ENCODE measurements around the gene CCNC.
A peak's percentile ranks its signal among the peaks of the same experiment; 100 is the strongest.

CCNC gene

GRCh38 chr6:99568103-99568933, at the start of gene CCNC:
Gene CCNC (minus strand): TSS chr6:99568660. CDS start chr6:99568527, 133 bp downstream.
- DNase-seq = peak; percentile 66

GRCh38 chr6:99617131-99617530, 48.7 kb upstream of the CCNC start:
- no peak for DNase-seq

GRCh38 chr6:99614430-99615186, 46.1 kb upstream of the CCNC start:
- DNase-seq = peak; percentile 38

- DNase-seq = peak; percentile 56
These were observed 45.4 kb upstream of the CCNC start for GRCh38 chr6:99613705-99614429.

- peak; percentile 56 for DNase-seq
These were observed 44.9 kb upstream of the CCNC start for GRCh38 chr6:99613409-99613704.

GRCh38 chr6:99612551-99613408, 44.3 kb upstream of the CCNC start:
- no peak for DNase-seq

- DNase-seq = no peak
These were observed 42.7 kb upstream of the CCNC start for GRCh38 chr6:99611148-99611547.

- no peak for DNase-seq
These were observed 41.5 kb upstream of the CCNC start for GRCh38 chr6:99609905-99610489.

GRCh38 chr6:99608886-99609482, 40.5 kb upstream of the CCNC start:
- DNase-seq = no peak

GRCh38 chr6:99608059-99608885, 39.8 kb upstream of the CCNC start:
- DNase-seq = no peak

- no peak for DNase-seq
These were observed 39.1 kb upstream of the CCNC start for GRCh38 chr6:99607416-99608036.

GRCh38 chr6:99606656-99607415, 38.4 kb upstream of the CCNC start, which contains the start of gene PRDM13:
Gene PRDM13 (plus strand): TSS chr6:99606833. CDS start chr6:99607035, 202 bp downstream.
- no peak for DNase-seq

- DNase-seq = no peak
These were observed 37.6 kb upstream of the CCNC start for GRCh38 chr6:99605911-99606655.

- DNase-seq = no peak
These were observed 36.7 kb upstream of the CCNC start for GRCh38 chr6:99605074-99605734.

- no peak for DNase-seq
These were observed 36.0 kb upstream of the CCNC start for GRCh38 chr6:99604166-99605073.

- no peak for DNase-seq
These were observed 35.1 kb upstream of the CCNC start for GRCh38 chr6:99603421-99604165.
